ENCODE results near the gene CTNNBIP1.

CTNNBIP1 gene

DNA sequence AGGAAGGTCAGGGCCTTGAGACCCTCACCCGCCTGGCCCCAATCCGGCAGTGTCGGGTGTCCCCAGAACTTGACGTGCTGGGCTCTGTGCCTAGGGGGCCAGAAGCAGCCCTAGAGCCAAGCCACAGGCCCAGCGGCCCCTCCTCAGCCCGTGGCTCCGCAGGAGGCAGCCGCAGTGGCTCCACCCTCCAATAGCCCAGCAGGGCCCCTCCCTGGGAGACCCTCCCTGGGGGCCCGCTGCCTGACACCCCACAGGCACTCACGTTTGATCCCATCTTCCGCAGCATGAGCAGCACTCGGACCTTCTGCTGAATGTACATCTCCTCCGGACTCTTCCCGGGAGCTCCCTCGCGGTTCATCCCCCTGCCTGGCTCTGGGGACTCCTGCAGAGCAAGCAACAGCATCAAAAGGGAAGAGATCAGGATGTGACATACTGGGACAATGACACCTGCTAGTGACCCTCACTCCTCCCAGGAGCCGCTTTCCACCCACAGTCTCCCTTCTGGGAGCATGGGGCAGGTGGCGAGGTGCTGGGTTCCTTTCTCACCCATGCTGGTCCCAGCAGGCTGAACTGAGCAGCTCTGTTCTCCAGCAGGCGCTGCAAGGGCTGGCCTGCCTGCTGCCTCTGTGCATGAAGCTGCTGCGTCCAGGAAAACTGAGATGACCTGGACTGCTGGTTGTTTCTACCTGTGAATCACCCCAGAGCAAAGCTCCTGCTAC, 38.2 kb downstream of the CTNNBIP1 start:
- Histone ChIP-seq H3K4me3 (ENCODE audit: low read depth, low read length) (no peak overlapping the region), H3K36me3 (ENCODE audit: control insufficient read depth in 2 of 2, insufficient read depth in 1 of 2, low read length in 2 of 2) (peaks cover 0 to 19% of the 10 kb centered on the region in 2 experiments; a peak in 1 of 3 replicates), H3K9me3 (ENCODE audit: control insufficient read depth, insufficient read depth, low read depth, low read length) (no peaks in the 10 kb centered on the region), H3K27ac (ENCODE audit: extremely low read depth, low read depth, low read length) (no peak overlapping the region), H3K4me1 (ENCODE audit: control insufficient read depth, insufficient read depth, low read length) (no peaks in the 10 kb centered on the region; the same call in 1 of the 2 replicates)
- CTCF ChIA-PET = interaction anchor here (1.4 to 4.4 kb wide), 4 partner anchors 8 to 558 kb away, joined by 4 to 22 read pairs (median 6); partner anchors contain the start of gene CENPS
- TF ChIP-seq SALL2 (tag by site-specific recombination; IDR thresholded peaks at IDR 0.05; ENCODE audit: borderline replicate concordance) = no peak
- no peak for TF ChIP-seq ZNF571 (tag by site-specific recombination; IDR thresholded peaks at IDR 0.05)
- TF ChIP-seq ZIC2 (tag by site-specific recombination; IDR thresholded peaks at IDR 0.05) = peak; percentile 97
- TF ChIP-seq ZNF121 (tag by site-specific recombination; IDR thresholded peaks at IDR 0.05) = no peak
- TF ChIP-seq ZNF654 (tag by site-specific recombination; IDR thresholded peaks at IDR 0.05; ENCODE audit: low read depth) = no peak
- peak; percentile 92 for TF ChIP-seq GLIS1 (tag by site-specific recombination; IDR thresholded peaks at IDR 0.05)
- TF ChIP-seq GLIS2 (tag by site-specific recombination; IDR thresholded peaks at IDR 0.05) = 0 out of 2 replicates have a peak, but pooled peaks have one; percentile 49
- TF ChIP-seq, protein P1, sequence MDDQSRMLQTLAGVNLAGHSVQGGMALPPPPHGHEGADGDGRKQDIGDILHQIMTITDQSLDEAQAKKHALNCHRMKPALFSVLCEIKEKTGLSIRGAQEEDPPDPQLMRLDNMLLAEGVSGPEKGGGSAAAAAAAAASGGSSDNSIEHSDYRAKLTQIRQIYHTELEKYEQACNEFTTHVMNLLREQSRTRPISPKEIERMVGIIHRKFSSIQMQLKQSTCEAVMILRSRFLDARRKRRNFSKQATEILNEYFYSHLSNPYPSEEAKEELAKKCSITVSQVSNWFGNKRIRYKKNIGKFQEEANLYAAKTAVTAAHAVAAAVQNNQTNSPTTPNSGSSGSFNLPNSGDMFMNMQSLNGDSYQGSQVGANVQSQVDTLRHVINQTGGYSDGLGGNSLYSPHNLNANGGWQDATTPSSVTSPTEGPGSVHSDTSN (CRISPR knock-in tag; IDR thresholded peaks at IDR 0.05) = no peak
- no peak for TF ChIP-seq GFI1B (tag by site-specific recombination; IDR thresholded peaks at IDR 0.05)
- no peak for TF ChIP-seq ZFP3 (tag by site-specific recombination; IDR thresholded peaks at IDR 0.05; ENCODE audit: low read depth)
- TF ChIP-seq SP2 (tag by site-specific recombination; IDR thresholded peaks at IDR 0.05) = no peak
- POLR2A ChIA-PET = no interaction called here

DNA sequence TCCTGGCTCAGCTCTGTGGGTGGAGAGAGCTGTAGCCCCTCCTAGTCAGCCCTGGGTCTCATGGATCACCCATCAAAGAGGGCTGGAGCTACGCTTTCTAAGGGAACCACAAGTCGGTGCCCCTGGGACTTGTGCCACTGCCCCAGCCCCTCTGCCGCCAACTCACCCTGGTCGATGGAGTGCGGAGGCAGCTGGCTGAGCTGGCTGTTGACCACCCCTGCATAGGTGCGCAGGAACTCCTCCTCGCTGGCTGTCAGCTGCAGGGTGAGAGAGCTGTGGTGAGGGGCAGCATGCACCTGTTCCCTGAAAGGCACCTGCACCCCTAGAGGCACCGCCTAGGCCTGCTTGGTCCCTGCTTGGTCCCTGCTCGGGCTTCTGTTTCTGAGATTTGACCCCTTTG, 39.0 kb downstream of the CTNNBIP1 start:
- H3K27ac ChIP-seq (ENCODE audit: extremely low read depth, low read depth, low read length) = no peak overlapping the region
- CTCF ChIA-PET = interaction anchor here (4.4 kb wide), 1 partner anchor 86 kb away, joined by 22 read pairs; no protein-coding TSS in a partner anchor

DNA sequence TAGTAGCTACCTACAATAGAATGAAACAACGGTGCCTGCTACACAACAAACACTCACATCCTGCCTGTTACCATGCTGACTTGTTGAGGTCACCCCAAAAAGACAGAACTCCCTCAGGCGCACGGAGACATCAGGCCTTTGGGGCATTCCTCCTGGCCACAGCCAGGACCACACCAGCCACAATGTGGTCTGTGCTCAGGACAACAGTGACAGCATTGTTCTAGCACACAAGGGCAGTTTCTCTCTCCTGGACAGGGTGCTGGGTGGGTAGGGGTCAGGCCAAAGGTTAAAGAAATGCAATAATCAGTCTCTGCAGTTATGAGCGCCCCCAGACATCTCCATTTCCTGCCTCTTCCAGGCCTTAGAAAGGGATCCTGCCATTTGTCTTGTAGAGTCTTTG, 39.5 kb downstream of the CTNNBIP1 start:
- no peaks in the 10 kb centered on the region; the same call in 1 of the 2 replicates for H3K4me1 ChIP-seq (ENCODE audit: control insufficient read depth, insufficient read depth, low read length)
- POLR2A ChIA-PET = no interaction called here
- no peak overlapping the region for H3K4me3 ChIP-seq (ENCODE audit: low read depth, low read length)
- CTCF ChIA-PET = interaction anchor here (0.6 to 4.4 kb wide), 4 partner anchors 86 to 243 kb away, joined by 3 to 24 read pairs (median 13); no protein-coding TSS in a partner anchor
- H3K27ac ChIP-seq (ENCODE audit: extremely low read depth, low read depth, low read length) = no peak overlapping the region
- peaks cover 0 to 19% of the 10 kb centered on the region in 2 experiments; a peak in 1 of 3 replicates for H3K36me3 ChIP-seq (ENCODE audit: control insufficient read depth in 2 of 2, insufficient read depth in 1 of 2, low read length in 2 of 2)
- H3K9me3 ChIP-seq (ENCODE audit: control insufficient read depth, insufficient read depth, low read depth, low read length) = no peaks in the 10 kb centered on the region
- TF ChIP-seq ZFHX2 (tag by site-specific recombination; conservative IDR thresholded peaks at IDR 0.05) (no peak), ZNF19 (tag by site-specific recombination; IDR thresholded peaks at IDR 0.05; ENCODE audit: low read depth) (no peak), ZNF174 (tag by site-specific recombination; IDR thresholded peaks at IDR 0.05) (no peak), ZNF292 (tag by site-specific recombination; IDR thresholded peaks at IDR 0.05; ENCODE audit: borderline replicate concordance, low read depth) (no peak), ZNF155 (tag by site-specific recombination; IDR thresholded peaks at IDR 0.05) (no peak), ZNF423 (tag by site-specific recombination; IDR thresholded peaks at IDR 0.05) (no peak), ZNF133 (tag by site-specific recombination; IDR thresholded peaks at IDR 0.05) (no peak), ZNF747 (tag by site-specific recombination; IDR thresholded peaks at IDR 0.05) (no peak), ZNF175 (tag by site-specific recombination; IDR thresholded peaks at IDR 0.05) (no peak), ZNF707 (tag by site-specific recombination; IDR thresholded peaks at IDR 0.05) (no peak), ZNF558 (tag by site-specific recombination; IDR thresholded peaks at IDR 0.05) (no peak)
- TF ChIP-seq, protein P2, sequence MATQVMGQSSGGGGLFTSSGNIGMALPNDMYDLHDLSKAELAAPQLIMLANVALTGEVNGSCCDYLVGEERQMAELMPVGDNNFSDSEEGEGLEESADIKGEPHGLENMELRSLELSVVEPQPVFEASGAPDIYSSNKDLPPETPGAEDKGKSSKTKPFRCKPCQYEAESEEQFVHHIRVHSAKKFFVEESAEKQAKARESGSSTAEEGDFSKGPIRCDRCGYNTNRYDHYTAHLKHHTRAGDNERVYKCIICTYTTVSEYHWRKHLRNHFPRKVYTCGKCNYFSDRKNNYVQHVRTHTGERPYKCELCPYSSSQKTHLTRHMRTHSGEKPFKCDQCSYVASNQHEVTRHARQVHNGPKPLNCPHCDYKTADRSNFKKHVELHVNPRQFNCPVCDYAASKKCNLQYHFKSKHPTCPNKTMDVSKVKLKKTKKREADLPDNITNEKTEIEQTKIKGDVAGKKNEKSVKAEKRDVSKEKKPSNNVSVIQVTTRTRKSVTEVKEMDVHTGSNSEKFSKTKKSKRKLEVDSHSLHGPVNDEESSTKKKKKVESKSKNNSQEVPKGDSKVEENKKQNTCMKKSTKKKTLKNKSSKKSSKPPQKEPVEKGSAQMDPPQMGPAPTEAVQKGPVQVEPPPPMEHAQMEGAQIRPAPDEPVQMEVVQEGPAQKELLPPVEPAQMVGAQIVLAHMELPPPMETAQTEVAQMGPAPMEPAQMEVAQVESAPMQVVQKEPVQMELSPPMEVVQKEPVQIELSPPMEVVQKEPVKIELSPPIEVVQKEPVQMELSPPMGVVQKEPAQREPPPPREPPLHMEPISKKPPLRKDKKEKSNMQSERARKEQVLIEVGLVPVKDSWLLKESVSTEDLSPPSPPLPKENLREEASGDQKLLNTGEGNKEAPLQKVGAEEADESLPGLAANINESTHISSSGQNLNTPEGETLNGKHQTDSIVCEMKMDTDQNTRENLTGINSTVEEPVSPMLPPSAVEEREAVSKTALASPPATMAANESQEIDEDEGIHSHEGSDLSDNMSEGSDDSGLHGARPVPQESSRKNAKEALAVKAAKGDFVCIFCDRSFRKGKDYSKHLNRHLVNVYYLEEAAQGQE (tag by site-specific recombination; IDR thresholded peaks at IDR 0.05) = no peak

More for the DNA sequence above, 39.0 kb downstream of the CTNNBIP1 start:
- TF ChIP-seq, protein P3, sequence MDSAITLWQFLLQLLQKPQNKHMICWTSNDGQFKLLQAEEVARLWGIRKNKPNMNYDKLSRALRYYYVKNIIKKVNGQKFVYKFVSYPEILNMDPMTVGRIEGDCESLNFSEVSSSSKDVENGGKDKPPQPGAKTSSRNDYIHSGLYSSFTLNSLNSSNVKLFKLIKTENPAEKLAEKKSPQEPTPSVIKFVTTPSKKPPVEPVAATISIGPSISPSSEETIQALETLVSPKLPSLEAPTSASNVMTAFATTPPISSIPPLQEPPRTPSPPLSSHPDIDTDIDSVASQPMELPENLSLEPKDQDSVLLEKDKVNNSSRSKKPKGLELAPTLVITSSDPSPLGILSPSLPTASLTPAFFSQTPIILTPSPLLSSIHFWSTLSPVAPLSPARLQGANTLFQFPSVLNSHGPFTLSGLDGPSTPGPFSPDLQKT (IDR thresholded peaks at IDR 0.05; ENCODE audit: borderline replicate concordance, low read depth, low read length) = no peak
- no peak for TF ChIP-seq ZNF24 (tag by site-specific recombination; IDR thresholded peaks at IDR 0.05)
- no peak for TF ChIP-seq ZNF561 (tag by site-specific recombination; IDR thresholded peaks at IDR 0.05; ENCODE audit: borderline replicate concordance)
- POLR2A ChIA-PET = no interaction called here
- H3K36me3 ChIP-seq (ENCODE audit: control insufficient read depth in 2 of 2, insufficient read depth in 1 of 2, low read length in 2 of 2) = peaks cover 0 to 19% of the 10 kb centered on the region in 2 experiments; a peak in 1 of 3 replicates
- no peak overlapping the region for H3K4me3 ChIP-seq (ENCODE audit: low read depth, low read length)
- H3K4me1 ChIP-seq (ENCODE audit: control insufficient read depth, insufficient read depth, low read length) = no peaks in the 10 kb centered on the region; the same call in 1 of the 2 replicates
- H3K9me3 ChIP-seq (ENCODE audit: control insufficient read depth, insufficient read depth, low read depth, low read length) = no peaks in the 10 kb centered on the region

All from HEK293 (cell line).